HG03280 (cell line): ENCODE data around the gene SUSD2.

Experiments
- ATAC-seq: cut with Tn5 transposase; IDR thresholded peaks from one replicate; pipeline ENCODE4 v1.9.1; 2021; ENCODE audit warnings: mild to moderate bottlenecking, moderate library complexity; ENCODE audit not compliant: unreplicated experiment

The SUSD2 gene

GRCh38 chr22:24153353-24153752, 27.9 kb upstream of the SUSD2 start:
- no peak for ATAC-seq

- no peak for ATAC-seq
Measured at GRCh38 chr22:24153959-24154358, 27.3 kb upstream of the SUSD2 start.

- ATAC-seq: no peak
Measured at GRCh38 chr22:24154826-24155225, 26.5 kb upstream of the SUSD2 start.

GRCh38 chr22:24155627-24156140, 25.6 kb upstream of the SUSD2 start:
- ATAC-seq: peak; percentile 31

GRCh38 chr22:24156141-24156912, 25.0 kb upstream of the SUSD2 start:
- peak; percentile 44 for ATAC-seq

GRCh38 chr22:24156913-24157821, 24.1 kb upstream of the SUSD2 start:
- ATAC-seq: peak; percentile 79

GRCh38 chr22:24157822-24158135, 23.5 kb upstream of the SUSD2 start:
- ATAC-seq: no peak

- ATAC-seq: no peak
Measured at GRCh38 chr22:24159650-24160049, 21.6 kb upstream of the SUSD2 start.

- no peak for ATAC-seq
Measured at GRCh38 chr22:24160546-24160945, 20.7 kb upstream of the SUSD2 start.

GRCh38 chr22:24161485-24161884, 19.8 kb upstream of the SUSD2 start:
- no peak for ATAC-seq

- ATAC-seq: no peak
Measured at GRCh38 chr22:24161909-24162308, 19.4 kb upstream of the SUSD2 start.

GRCh38 chr22:24162436-24162835, 18.9 kb upstream of the SUSD2 start:
- ATAC-seq: no peak

- no peak for ATAC-seq
Measured at GRCh38 chr22:24164243-24164642, 17.0 kb upstream of the SUSD2 start.

GRCh38 chr22:24164940-24165339, 16.3 kb upstream of the SUSD2 start:
- ATAC-seq: no peak

GRCh38 chr22:24165673-24166072, 15.6 kb upstream of the SUSD2 start:
- no peak for ATAC-seq

- ATAC-seq: no peak
Measured at GRCh38 chr22:24166811-24167210, 14.5 kb upstream of the SUSD2 start.

GRCh38 chr22:24169439-24170058, 11.7 kb upstream of the SUSD2 start:
- ATAC-seq: no peak

GRCh38 chr22:24170188-24170587, 11.1 kb upstream of the SUSD2 start:
- no peak for ATAC-seq

GRCh38 chr22:24170632-24171031, 10.7 kb upstream of the SUSD2 start:
- no peak for ATAC-seq

- ATAC-seq: no peak
Measured at GRCh38 chr22:24171822-24172221, 9.5 kb upstream of the SUSD2 start.

GRCh38 chr22:24175160-24175808, 6.0 kb upstream of the SUSD2 start:
- no peak for ATAC-seq
